Stimulated activated CD8-positive, alpha-beta memory T cell treated with anti-CD3 and anti-CD28 coated beads, Interleukin-15, amount 100 ng/mL, for 24 hours (primary cell): ENCODE results near the gene RASSF5.

ENCODE experiments used
- DNase-seq: peaks from one replicate; pipeline ENCODE4 v3.0.0-alpha.2; 2020; ENCODE audit warnings: low read depth

The RASSF5 gene

DNA sequence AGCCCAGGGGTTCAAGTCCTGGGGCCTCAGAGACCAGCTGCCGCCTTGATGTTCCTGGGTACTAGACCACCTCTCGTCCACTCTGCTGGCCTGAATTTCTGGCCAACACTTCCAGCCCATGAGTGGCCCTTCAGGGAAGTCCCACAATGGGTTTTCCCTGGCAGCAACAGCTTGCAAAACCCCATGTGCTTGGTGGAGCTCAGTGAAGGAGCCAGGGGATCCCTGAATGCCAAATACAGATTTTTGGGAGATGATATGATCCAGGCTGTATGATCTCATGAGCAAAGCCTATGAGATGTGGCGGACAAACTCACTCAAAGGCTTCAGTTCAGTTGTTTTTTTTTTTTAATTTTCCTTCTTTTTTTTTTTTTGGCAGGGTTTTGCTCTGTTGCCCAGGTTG is 9.6 kb upstream of the RASSF5 start:
- DNase-seq: no peak

DNA sequence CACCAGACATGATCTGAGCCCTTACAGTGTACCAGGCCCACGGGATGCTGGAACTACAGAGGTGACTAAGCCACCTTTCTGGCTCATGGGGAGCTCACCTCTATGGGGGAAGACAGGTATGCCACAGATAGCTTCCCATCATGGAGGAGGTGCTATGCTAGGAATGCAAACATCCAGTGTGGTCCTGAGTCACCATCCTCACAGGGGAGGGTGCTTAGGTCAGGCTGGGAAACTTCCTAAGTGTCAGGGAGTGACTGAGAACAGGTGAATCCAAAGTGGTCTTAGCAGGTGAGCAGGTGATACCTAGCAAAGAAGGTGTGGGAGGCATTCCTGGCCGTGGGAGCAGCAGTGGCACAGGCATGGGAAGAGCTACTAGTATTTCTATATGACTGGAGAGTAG is 8.6 kb upstream of the RASSF5 start:
- no peak for DNase-seq

DNA sequence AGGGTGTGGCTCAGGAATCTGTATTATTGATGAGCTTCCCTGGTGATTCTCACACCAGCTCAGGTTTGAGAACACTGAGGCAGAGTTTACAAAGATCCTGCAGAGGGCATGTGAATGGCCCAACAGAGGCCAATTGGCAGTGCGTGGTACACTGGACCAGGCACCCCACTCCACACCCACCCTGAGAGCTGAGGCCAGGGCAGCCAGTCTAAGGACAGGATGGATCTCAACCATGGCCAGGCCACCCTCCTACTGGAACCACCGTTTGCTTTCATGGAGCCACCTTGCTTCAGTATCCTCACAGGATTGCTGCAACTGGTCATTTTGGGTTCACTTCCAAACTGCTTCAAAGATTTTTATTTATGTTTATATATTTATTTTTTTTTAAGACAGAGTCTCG is 7.3 kb upstream of the RASSF5 start:
- no peak for DNase-seq

DNA sequence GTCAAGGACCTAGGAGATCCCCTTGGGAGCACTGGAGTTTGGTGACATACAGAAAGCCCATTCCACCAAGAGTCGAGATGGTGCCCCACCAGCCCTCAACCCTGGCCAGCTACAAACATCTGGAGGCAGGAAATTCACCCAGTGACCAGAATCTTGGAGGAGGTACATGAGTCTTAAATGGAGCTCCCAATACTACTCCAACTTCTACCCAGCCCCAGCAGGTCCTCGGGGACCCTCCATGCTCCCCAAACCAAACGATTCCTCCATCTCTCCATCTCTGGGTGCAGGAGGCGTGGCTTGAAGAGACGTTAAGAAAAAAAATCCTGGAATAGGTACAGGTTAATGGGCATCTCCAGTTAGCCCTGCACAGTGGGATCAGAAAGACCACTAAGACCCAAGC is 5.5 kb upstream of the RASSF5 start:
- DNase-seq: no peak

DNA sequence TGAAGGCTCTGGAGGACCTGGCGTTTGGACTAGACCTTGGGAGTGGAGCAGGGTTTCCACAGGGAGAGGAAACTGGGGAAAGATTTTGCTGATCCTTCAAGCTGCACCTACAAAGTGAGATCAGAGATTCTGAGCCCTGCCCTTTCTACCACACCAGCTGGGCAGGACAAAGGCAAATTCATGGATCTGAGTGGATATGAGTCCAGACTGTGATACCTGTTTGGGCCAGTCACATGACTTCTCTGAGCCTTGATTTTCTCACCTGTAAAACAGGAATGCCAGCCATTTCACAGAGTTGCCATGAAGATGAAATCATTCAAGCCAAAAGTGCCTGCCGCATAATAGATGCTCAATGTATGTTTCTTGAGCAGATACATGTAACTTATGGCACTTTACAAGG is 4.9 kb upstream of the RASSF5 start:
- no peak for DNase-seq

DNA sequence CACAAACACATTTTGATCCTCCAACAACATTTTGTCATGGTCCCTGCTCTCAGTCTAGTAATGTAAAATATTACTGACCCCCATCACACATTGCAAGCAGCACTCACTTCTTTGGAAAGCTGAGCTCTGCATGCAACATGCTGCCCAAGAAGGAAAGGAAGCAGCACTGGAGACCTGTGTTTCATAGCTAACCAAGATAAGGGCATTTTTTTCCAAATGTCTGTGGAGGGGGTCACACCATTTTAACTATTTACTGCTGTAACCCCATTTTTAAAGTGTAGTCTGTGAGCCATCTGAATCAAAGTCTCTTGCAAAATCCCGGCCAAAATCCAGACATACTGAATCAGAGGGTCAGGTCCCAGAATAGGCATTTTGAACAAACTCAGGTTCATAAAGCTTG is 4.5 kb upstream of the RASSF5 start:
- DNase-seq: no peak

DNA sequence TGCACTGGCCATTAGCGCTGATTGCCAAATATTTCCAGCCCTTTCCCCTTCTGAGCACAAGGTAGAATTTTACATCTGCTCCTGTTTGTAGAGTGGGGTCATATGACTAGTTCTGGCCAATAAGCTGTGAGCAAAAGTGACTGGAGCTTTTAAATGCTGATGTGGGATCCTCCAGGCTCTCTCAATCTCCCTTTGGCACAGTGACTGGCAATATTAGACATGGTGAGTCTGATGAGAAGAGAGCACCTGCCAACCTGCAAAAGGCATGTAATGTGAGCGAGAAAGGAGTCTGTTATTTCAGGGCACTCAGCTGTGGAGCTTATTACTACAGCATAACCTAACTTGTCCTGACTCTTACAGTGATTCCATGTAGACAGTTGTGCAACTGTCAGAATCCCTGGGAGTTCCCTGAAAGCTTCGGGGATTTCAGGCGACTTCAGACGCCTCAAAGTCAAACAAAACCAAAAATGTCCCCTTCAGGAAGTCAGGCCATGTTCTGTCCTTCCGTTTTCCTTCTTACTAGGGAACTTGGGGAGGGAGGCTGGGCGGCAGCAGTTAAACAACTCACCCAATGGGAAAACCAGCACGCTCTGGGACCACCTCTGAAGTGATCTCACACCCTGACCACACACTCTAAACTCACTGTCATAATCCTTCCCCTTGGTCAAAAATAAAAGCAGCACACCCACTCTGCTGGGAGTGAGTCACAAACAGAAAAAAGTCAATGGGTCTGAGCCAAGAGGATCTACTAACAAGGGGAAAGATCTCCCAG is 3.6 kb upstream of the RASSF5 start:
- DNase-seq: no peak

DNA sequence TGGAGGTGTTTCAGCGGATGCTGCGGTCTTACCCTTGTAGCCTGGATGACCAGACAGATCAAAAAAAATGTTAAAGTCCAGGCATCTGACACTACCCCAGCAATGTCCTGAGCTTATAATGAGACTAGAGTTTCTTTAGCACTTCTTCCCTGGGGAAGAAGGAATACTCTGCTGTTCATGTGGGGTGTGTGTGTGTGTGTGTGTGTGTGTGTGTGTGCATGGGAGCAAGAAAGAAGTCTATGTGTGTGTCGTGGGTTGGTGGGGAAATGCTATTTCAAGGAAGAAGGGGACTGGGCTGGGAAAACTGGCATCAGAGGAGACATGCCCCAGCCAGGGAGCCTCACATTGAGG is 3.0 kb upstream of the RASSF5 start:
- no peak for DNase-seq

DNA sequence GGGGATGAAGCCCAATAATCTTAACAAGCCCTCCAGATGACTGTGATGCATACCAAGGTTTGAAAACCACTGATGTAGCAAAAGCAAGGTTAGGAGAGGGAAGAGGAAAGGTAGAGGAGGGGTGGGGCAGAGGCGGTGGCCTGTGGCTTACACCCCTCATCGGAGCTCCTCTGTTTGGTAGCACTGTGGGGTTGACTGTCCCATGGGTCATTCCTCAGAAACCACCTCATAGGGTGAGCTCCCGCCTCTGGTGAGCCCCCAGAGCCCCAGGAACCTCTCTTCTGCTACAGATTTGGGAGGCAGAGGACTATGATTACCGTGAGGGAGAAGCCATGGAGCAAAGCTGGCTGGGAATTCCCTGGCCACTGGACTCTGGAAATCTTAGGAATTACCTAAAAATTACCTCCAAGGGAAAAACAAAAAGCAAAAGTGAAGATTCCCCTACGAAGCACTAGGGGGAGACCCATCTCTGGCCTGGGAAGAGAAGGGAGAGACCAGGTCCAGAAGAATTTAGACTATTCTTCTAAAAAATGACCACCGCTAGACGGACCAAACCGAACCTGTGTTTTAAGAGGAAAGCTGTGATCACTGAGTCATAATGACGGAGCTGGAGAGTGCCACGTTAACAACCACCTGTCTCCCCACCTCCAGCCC is 1.5 kb upstream of the RASSF5 start:
- no peak for DNase-seq

DNA sequence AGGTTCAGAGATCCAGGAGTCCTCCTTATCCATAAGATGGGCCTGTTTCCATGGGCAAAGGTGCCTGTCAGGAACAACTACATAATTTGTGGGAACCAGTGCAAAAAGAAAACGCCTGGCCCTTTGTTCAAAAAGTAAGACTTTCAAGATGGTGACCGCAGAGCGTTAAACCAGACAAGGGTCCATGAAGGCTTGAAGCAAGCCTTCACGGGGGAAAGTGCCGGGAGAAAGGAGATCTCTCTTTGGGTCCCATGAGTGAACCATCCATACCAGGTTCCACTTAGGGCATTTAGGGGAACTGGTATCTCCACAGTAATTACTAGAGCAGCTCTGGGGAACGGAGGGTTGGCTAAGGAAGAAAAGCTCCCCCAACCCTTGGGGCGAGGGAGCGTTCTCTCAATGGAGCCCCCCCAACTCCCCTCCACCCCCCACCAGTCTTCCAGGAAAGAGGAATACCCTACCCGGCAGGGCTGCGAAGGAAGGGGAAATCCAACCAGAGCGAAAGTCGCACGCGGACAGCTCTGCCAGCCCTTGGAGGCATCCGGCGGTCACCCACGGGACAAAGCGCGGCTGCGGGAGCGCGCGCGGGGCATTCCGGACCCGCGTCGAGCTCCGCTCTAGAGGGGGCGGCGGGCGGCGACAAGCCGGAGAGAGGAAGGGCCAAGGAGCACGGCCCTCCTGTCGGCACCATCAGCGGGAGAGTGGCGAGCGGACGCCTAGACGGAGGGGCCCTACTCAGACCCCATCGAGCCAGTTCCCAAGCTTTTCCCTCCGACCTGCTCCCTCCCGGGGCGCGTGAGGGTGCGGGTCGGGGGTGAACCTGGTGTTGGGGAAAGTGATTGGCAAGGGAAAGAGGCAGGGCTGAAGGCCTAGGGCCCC is 687 bp upstream of the RASSF5 start:
- DNase-seq: no peak

DNA sequence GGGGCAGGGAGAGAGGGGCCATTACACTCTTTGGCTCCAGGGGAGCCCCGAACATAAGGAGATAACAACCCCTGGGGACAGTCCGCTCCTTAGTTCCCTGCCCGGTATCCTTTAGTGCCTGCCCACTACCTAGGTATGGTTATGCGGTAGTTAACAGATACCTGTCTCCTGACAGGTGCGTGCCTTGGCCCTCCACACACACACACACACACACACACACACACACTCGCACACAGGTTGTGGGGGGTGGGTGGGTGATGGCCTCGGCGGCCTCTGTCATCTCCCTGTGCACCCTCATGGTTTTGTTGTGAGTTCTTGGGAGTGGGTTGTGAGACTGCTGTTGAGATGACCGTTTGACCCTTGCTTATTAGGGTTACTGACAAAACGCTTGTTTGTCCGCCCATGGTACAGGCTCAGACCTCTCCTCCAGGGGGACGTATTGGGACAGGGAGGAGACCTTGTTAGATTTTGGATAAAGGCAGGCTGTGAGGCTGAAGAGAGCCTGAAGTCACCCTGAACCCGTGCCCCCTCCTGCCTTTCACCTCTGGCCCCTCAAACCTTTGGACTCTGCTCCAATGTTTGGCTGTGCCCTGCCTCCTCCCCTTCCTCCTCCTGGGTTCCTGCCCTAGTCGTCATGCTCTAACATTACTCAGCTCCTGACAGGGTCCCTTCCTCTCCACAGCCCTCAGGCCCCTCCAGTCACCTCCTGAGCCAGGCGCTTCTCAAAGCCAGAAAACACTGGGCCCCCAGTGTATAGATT is 979 bp downstream of the RASSF5 start:
- DNase-seq: no peak

DNA sequence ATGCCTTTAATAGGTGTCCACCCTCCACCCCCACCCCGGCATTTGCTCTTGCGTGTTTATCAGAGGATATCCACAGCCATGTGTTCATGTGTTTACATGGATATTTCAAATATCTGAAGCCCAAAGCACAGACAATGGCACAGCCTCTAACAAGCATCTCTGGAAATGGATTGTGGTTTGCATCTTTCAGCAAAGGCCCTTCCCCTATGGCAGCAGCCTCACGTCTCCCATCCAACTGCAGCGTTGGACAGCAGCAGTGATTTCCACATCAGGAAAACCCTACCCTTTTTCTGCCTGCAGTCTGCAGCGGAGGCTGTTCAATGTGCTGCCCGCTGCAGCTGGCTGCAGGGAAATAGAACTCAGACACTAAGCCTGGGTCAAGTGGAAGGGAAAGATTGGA is 1.6 kb downstream of the RASSF5 start:
- no peak for DNase-seq

DNA sequence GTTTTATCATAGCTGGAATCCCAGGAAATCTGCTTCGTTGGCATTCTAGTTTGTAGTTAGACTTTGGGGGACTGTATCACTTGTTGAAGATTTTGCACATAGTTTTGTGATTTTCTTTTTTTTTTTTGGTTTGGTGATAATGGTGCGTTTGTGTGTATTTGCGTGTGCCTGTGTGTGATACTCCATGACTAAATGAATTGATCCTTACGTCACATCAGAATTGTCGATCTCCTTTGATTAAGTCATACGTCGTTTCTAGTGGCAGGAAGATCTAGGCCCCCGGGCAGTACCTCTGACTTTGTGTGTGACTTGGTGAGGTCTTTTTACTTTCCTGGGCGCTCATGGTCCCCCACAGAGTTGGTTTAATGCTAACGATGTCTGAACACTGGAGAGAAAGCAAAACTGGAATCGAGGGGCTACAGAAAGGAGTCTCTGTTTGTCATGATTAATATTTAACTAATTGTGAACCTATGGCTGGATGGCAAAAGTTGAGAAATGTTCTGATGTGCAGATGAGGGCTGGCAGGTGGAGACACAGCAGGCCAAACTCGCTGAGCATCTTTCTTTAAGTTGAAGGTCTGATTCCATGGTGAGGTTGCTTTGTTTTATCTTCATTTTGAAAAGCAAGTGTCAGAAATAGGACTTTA is 2.4 kb downstream of the RASSF5 start:
- DNase-seq: no peak

DNA sequence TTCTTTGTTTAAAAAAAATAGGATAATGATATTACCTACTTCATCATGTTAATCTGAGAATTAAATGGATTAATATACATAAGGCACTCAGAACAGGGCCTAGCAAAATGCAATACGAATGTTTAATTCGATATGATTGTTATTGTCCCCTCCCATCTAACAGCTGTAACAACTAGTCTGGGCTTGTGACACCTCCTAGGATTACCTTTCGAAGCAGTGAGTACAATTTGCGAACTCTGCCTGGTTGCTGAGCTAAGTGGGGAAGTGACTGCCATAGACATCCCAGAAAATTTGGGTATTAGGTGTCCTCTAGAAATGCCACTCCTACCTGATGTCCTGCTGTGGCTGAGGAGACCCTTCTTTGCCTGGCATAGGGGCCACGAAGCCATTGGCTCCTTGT is 3.0 kb downstream of the RASSF5 start:
- no peak for DNase-seq

DNA sequence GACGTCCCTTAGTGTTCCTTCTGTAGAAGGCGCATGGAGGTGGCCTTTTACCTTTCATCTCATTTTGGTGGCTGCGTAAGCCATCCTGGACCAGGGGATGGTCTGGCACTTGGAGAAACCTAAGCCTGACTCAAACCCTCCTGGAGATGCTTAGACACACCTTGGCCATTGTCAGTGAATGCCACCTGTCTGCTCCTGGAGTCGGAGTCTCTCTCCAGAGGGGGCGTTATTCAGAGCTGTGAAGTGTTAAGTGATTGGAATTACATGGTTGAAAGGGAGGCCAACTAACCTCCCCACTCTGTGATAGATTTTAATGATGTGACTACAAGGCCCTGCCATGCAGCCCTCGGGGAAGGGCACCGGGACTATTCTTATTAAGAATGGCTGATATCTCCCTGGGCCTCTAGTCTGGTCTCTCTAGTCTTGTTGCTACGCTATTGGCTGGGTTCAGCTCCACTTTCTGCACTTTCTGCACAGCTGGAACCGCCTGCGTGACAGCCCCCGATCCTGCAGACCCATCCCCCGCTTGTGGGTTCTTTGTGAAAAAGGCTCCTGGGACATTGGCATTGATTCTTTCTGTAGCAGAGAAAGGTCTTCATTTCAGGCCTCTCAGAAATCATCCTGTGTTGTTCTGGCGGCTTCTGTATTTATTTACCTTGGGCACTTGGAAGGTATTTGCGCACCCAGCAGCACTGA is 4.2 kb downstream of the RASSF5 start:
- DNase-seq: no peak

DNA sequence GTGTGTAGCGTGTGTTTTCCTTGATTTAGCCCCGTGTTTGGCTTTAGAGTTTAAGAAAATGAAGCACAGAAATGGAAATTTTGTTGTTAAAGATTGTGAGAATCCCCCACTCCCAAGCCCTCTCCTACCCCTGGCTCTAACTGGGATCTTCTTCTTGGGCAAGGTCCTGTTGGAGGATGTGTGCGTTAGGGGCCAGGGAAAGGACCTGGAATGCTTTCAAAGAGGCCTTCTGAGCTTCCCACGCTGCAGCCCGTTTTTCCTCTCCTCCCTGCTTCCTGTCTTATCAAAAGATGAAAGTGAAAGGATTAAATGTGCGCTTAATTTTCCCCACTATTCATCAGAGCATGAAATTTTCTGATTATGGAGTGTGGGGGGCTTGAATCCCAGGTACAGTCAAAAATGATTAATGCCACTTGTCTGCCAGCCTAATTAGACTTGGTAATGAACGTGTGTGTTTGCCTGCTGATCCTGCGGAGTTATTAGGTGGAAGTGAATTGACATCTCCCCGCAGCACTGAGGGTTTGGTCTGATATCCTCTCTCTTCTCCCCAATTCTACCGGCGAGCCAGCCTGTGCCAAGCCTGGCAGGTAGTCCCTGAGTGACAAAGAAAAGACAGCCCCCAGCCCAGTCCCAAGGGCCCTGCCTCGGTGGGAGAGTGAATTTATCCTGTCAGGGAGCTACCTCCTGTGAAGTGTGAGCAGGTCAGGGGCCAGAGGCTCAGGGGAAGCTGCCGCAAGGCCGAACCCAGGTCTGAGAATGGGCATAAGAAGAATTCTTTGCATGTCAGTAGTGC is 4.9 kb downstream of the RASSF5 start:
- no peak for DNase-seq

DNA sequence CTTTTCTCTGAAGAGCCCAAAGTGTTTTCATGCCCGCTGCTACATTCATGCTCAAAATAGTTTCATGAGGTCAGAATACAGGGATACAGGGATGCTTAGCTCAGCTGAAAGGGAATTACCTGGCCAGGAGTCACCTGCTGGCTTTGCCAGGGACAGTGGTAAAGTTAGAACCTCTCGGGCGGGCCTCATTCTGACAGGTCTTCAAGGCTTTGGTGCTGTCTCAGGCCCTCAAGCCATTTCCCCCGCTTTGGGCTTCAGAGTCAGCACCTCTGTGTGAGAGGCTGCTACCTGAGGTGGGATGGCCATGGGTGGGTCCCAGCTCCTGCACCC is 5.5 kb downstream of the RASSF5 start:
- no peak for DNase-seq

DNA sequence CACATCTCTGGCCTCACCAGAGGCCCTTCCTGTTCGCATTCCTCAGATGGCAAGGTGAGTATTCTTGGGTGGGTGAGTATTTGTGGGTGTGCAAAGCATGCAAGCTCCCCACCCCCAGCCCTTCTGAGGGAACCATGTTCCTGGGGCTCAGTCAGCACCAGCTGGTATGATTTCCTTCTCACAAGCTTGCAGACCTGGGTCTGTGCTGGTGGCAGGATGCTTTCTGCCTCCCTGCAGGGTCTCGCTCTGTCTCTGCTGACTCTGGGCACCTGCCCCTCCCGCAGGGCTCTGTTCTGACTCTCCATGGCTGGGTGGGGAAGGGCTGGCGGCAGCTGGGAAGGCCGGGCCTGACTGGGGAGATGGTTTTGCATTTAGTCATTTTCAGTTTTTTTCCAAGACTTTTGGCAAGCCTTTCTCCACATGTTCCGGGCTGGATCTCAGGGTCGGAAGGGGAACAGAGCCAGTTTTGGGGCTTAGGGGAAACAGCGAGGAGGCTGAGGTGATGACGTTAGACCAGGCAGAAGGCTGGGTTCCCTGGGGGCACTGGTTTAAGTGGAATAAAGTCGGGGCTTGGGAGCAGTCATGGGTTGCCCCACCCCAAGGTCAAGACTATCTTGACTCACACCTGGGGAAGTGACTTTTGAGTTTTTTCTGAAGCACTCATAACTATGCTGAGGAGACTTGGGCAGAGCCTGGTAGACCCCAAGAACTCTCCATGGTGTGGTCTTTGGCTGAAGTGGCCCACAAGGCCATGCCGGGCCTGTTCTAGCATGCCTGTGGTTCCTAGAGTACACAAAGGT is 6.2 kb downstream of the RASSF5 start:
- no peak for DNase-seq

DNA sequence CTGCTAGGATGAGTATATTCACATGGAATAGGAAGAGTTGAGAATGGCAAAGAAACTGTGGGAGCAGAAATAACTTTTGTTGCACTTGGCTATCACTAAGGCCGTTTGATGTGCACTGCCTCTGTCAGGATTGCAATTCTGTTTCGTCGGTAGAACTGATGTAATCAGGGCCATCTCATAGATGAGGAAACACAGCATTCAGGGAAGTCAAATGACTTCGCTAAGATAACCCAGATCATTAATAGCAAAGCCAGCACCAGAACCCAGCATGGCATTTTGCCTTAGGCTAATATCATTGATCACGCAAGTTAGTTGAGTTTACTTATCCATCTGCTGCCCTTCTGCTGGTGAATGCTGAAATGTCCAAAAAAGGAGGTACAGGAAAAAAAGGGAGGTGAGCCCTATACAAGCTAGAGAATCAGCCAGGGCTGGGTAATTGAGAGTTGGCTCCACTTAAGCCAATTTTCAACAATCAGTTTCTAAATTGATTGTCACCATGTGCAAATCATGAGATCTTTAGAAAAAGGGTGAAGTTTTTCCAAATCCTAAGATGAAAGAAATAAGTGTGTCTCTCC is 7.6 kb downstream of the RASSF5 start:
- no peak for DNase-seq

DNA sequence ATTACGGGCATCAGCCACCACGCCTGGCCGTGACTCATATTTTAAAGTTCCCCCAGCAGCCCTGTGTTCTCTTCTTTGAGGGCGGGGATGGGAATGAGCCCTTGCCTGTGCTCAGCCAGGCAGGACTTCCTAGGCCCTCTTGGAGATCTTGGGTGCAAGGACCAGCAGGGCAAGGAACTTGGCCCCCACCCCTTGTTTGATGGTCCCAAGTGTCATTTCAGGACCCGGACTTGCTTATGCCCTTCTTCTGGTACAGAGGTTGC is 9.3 kb downstream of the RASSF5 start:
- DNase-seq: no peak
